Tibial nerve (tissue), 4 donors: ENCODE results near the gene LDAH. TPM values are rescaled to one million over a fixed set of nuclear protein-coding genes. Genes with fewer than 3 reads are reported as not detected.

Source experiments
- DNase-seq, 2 donors: peaks; one replicate each; pipeline ENCODE4 v3.0.0-alpha.2; 2019; ENCODE audit warnings: low spot score in 2 of 2
- H3K27ac ChIP-seq, 4 donors: fragments of 200-600 bp; sonication (generic) in 3 of 4; one replicate each; pipeline ENCODE4 v1.5.1; 2017 to 2019; ENCODE audit warnings: mild to moderate bottlenecking in 1 of 4
- H3K27me3 ChIP-seq, 2 donors: fragments of 200-600 bp; sonication (generic) in 1 of 2; one replicate each; pipeline versions ENCODE4 v1.5.1 to v1.6.0; 2017 to 2019
- H3K36me3 ChIP-seq, 3 donors: fragments of 200-600 bp; sonication (generic); one replicate each; pipeline ENCODE4 v1.5.1; 2018 to 2019
- H3K4me1 ChIP-seq, 4 donors: fragments of 200-600 bp; sonication (generic) in 3 of 4; one replicate each; pipeline ENCODE4 v1.5.1; 2017 to 2019
- H3K4me3 ChIP-seq, 4 donors: fragments of 200-600 bp; sonication (generic) in 3 of 4; one replicate each; pipeline ENCODE4 v1.5.1; 2017 to 2019; ENCODE audit warnings: mild to moderate bottlenecking in 1 of 4, moderate library complexity in 1 of 4
- H3K9me3 ChIP-seq, 4 donors: fragments of 200-600 bp; sonication (generic) in 3 of 4; one replicate each; pipeline ENCODE4 v1.5.1; 2017 to 2019
- CTCF ChIP-seq, 5 experiments: fragments of 200-600 bp in 3 of 5; fragments of 450-650 bp in 2 of 5; sonication (generic) in 3 of 5; IDR thresholded peaks; one replicate each; pipeline ENCODE4 v1.5.1; 2016 to 2019; ENCODE audit warnings: antibody characterized with exemption in 5 of 5, mild to moderate bottlenecking in 3 of 5, moderate library complexity in 2 of 5
- EP300 ChIP-seq, 2 donors: sonication (generic); formaldehyde crosslinking; IDR thresholded peaks; one replicate each; pipeline ENCODE4 v1.6.1; 2017; ENCODE audit warnings: antibody characterized with exemption in 2 of 2, mild to moderate bottlenecking in 1 of 2
- POLR2A ChIP-seq, 2 donors: fragments of 450-650 bp; IDR thresholded peaks; one replicate each; pipeline ENCODE4 v1.6.1; 2017; ENCODE audit warnings: antibody characterized with exemption in 2 of 2, mild to moderate bottlenecking in 2 of 2, moderate library complexity in 2 of 2
- WGBS, 2 donors: methylation state at CpG; one replicate each; pipeline ENCODE4 v1.1.5; 2018; 5-methylcytosine and 5-hydroxymethylcytosine counted together
- total RNA-seq, 4 donors: library from RNA; depleted of rRNA; stranded (reverse); fragments of >200 nt; gene quantifications; one replicate each; pipeline ENCODE4 v1.1.0, GENCODE V29; 2016

Gene LDAH
- total RNA-seq, 4 donors from 2014 or later = 13.4 to 27.1 (median 15.7) TPM

- Histone ChIP-seq H3K36me3 (peaks cover 0 to 30% (median 0%) of the 10 kb centered on the region in 3 donors), H3K4me1 (no peaks in the 10 kb centered on the region), H3K9me3 (no peaks in the 10 kb centered on the region), H3K27ac (no peak overlapping the region), H3K4me3 (no peak overlapping the region), H3K27me3 (no peaks in the 10 kb centered on the region)
- TF ChIP-seq EP300 (IDR thresholded peaks at IDR 0.05) = no peak
- no peak for TF ChIP-seq CTCF (IDR thresholded peaks at IDR 0.05)
- TF ChIP-seq POLR2A (IDR thresholded peaks at IDR 0.05) = no peak
- no peak for DNase-seq
These were observed 84.1 kb downstream of the LDAH start for GRCh38 chr2:20738772-20739171.

GRCh38 chr2:20737505-20737904, 85.4 kb downstream of the LDAH start:
- no peak for DNase-seq
- Histone ChIP-seq H3K4me1 (no peaks in the 10 kb centered on the region), H3K9me3 (no peaks in the 10 kb centered on the region), H3K4me3 (no peak overlapping the region), H3K27me3 (no peaks in the 10 kb centered on the region), H3K36me3 (peaks cover 0 to 30% (median 0%) of the 10 kb centered on the region in 3 donors), H3K27ac (no peak overlapping the region)
- WGBS, 2 donors = 71 to 73% methylated on average over 3 of the region's 3 CpGs
- TF ChIP-seq POLR2A (IDR thresholded peaks at IDR 0.05) (no peak), CTCF (IDR thresholded peaks at IDR 0.05) (no peak), EP300 (IDR thresholded peaks at IDR 0.05) (no peak)

GRCh38 chr2:20728114-20728758, 94.7 kb downstream of the LDAH start:
- 28 to 36% methylated on average over 4 of the region's 4 CpGs for WGBS, 2 donors
- Histone ChIP-seq H3K4me1 (peaks cover 0 to 6% (median 0%) of the 10 kb centered on the region in 4 donors), H3K27ac (no peak overlapping the region), H3K9me3 (no peaks in the 10 kb centered on the region), H3K4me3 (no peak overlapping the region), H3K36me3 (peaks cover 0 to 8% (median 0%) of the 10 kb centered on the region in 3 donors), H3K27me3 (no peaks in the 10 kb centered on the region)
- no peak for DNase-seq
- TF ChIP-seq EP300 (IDR thresholded peaks at IDR 0.05) (no peak), CTCF (IDR thresholded peaks at IDR 0.05) (no peak), POLR2A (IDR thresholded peaks at IDR 0.05) (no peak)

- Histone ChIP-seq H3K4me3 (no peak overlapping the region), H3K27me3 (no peaks in the 10 kb centered on the region), H3K27ac (no peak overlapping the region), H3K36me3 (peaks cover 0 to 16% (median 0%) of the 10 kb centered on the region in 3 donors), H3K9me3 (peaks cover 0 to 3% (median 0%) of the 10 kb centered on the region in 4 donors), H3K4me1 (peaks cover 0 to 6% (median 0%) of the 10 kb centered on the region in 4 donors)
- 97% methylated on average over 5 of the region's 5 CpGs for WGBS, 2 donors
- TF ChIP-seq EP300 (IDR thresholded peaks at IDR 0.05) (no peak), CTCF (IDR thresholded peaks at IDR 0.05) (no peak), POLR2A (IDR thresholded peaks at IDR 0.05) (no peak)
- no peak for DNase-seq
These were observed 96.0 kb downstream of the LDAH start for GRCh38 chr2:20726913-20727312.

GRCh38 chr2:20725782-20726181, 97.1 kb downstream of the LDAH start:
- H3K4me3 ChIP-seq = no peak overlapping the region
- H3K27me3 ChIP-seq = no peaks in the 10 kb centered on the region
- no peak overlapping the region for H3K27ac ChIP-seq
- WGBS, 2 donors = 100% methylated on average over 2 of the region's 2 CpGs
- DNase-seq = no peak
- peaks cover 0 to 8% (median 0%) of the 10 kb centered on the region in 4 donors for H3K9me3 ChIP-seq
- H3K36me3 ChIP-seq = peaks cover 0 to 19% (median 0%) of the 10 kb centered on the region in 3 donors
- TF ChIP-seq CTCF (IDR thresholded peaks at IDR 0.05) = no peak
- TF ChIP-seq POLR2A (IDR thresholded peaks at IDR 0.05) = no peak
- TF ChIP-seq EP300 (IDR thresholded peaks at IDR 0.05) = no peak
- peaks cover 0 to 6% (median 0%) of the 10 kb centered on the region in 4 donors for H3K4me1 ChIP-seq
